SK-N-SH (cell line): Measurements from ENCODE around the gene GPRASP3. TPM values are rescaled to one million over a fixed set of nuclear protein-coding genes. Genes with fewer than 3 reads are reported as not detected.
A peak's percentile ranks its signal among the peaks of the same experiment; 100 is the strongest.

ENCODE experiments used
- CTCF ChIA-PET: fragments of 300-600, 350-600 bp; formaldehyde crosslinking; extraction: SDS; loops from one replicate; lab custom pipeline; 2021; lab: Yijun Ruan, JAX
- POLR2A ChIA-PET: fragments of 350-600 bp; sonication (Branson Sonifier 250); formaldehyde crosslinking; extraction: SDS; loops from one replicate; lab custom pipeline; 2020; ENCODE audit warnings: antibody characterized with exemption, inconsistent platforms; lab: Yijun Ruan, JAX
- DNase-seq: peaks from one replicate; pipeline ENCODE4 v3.0.0; 2012
- H2AFZ ChIP-seq: fragments of 200-600 bp; sonication (generic); 2 replicates; pipeline ENCODE4 v1.8.1; 2016; ENCODE audit warnings: antibody characterized with exemption, mild to moderate bottlenecking, low read depth
- H3F3A ChIP-seq: fragments of 200-600 bp; sonication (generic); replicated peaks from 2 replicates; pipeline ENCODE3; 2016; ENCODE audit warnings: antibody characterized with exemption, mild to moderate bottlenecking; ENCODE audit not compliant: insufficient read depth
- H3K27ac ChIP-seq, 2 experiments: fragments of 200-500 bp in 1 of 2; fragments of 200-600 bp in 1 of 2; sonication (Bioruptor generic) in 1 of 2; sonication (generic), shearing (Covaris generic) in 1 of 2; 2 replicates each; pipeline versions ENCODE4 v1.5.1 to v1.6.1; 2014 to 2016; ENCODE audit warnings: low read depth in 2 of 2, inconsistent platforms in 1 of 2, low read length in 1 of 2, mild to moderate bottlenecking in 1 of 2, mixed read lengths in 1 of 2
- H3K27me3 ChIP-seq: fragments of 200-600 bp; sonication (generic), shearing (Covaris generic); 2 replicates; pipeline ENCODE4 v1.6.1; 2016; ENCODE audit warnings: mixed run types; ENCODE audit not compliant: insufficient read depth
- H3K36me3 ChIP-seq, 2 experiments: fragments of 200-500 bp in 1 of 2; fragments of 200-600 bp in 1 of 2; sonication (Bioruptor generic) in 1 of 2; sonication (generic) in 1 of 2; replicated peaks in 1 of 2; 2 replicates each; pipeline versions ENCODE3 to v1.5.1; 2014 to 2016; ENCODE audit warnings: low read length in 1 of 2, mild to moderate bottlenecking in 1 of 2; ENCODE audit not compliant: insufficient read depth in 2 of 2, control insufficient read depth in 1 of 2
- H3K4me1 ChIP-seq, 2 experiments: fragments of 200-500 bp in 1 of 2; fragments of 200-600 bp in 1 of 2; sonication (Bioruptor generic) in 1 of 2; sonication (generic), shearing (Covaris generic) in 1 of 2; 2 replicates each; pipeline versions ENCODE4 v1.5.1 to v1.6.1; 2014 to 2016; ENCODE audit warnings: low read depth in 1 of 2, low read length in 1 of 2, mixed run types in 1 of 2; ENCODE audit not compliant: insufficient read depth in 2 of 2, control insufficient read depth in 1 of 2
- H3K4me2 ChIP-seq: fragments of 200-600 bp; sonication (generic), shearing (Covaris generic); 2 replicates; pipeline ENCODE4 v1.6.1; 2017; ENCODE audit warnings: mixed run types
- H3K4me3 ChIP-seq, 2 experiments: fragments of 200-500 bp in 1 of 2; fragments of 200-600 bp in 1 of 2; sonication (Bioruptor generic) in 1 of 2; sonication (generic), shearing (Covaris generic) in 1 of 2; 2 replicates each; pipeline versions ENCODE4 v1.5.1 to v1.8.1; 2014 to 2016; ENCODE audit warnings: low read depth in 2 of 2, inconsistent platforms in 1 of 2, low read length in 1 of 2, mild to moderate bottlenecking in 1 of 2, mixed read lengths in 1 of 2, moderate library complexity in 1 of 2
- H3K79me2 ChIP-seq: fragments of 200-600 bp; sonication (generic); 2 replicates; pipeline ENCODE4 v1.8.1; 2017; ENCODE audit warnings: mild to moderate bottlenecking; ENCODE audit not compliant: insufficient read depth
- H3K9ac ChIP-seq: fragments of 200-600 bp; sonication (generic); 2 replicates; pipeline ENCODE4 v1.6.1; 2017; ENCODE audit warnings: mixed run types
- H3K9me2 ChIP-seq: fragments of 200-600 bp; sonication (generic); 2 replicates; pipeline ENCODE4 v1.6.1; 2017; ENCODE audit warnings: mixed run types
- H3K9me3 ChIP-seq: fragments of 200-600 bp; sonication (generic); 2 replicates; pipeline ENCODE4 v1.6.1; 2017; ENCODE audit warnings: mixed run types, mild to moderate bottlenecking, moderate library complexity
- H4K20me1 ChIP-seq: fragments of 200-600 bp; sonication (generic); 2 replicates; pipeline ENCODE4 v1.6.1; 2017; ENCODE audit warnings: mild to moderate bottlenecking, mixed run types; ENCODE audit not compliant: insufficient read depth
- JUND ChIP-seq: IDR thresholded peaks from 2 replicates; pipeline ENCODE4 v1.4.0; 2012
- MXI1 ChIP-seq: IDR thresholded peaks from 2 replicates; pipeline ENCODE4 v1.6.1; 2012; ENCODE audit warnings: mild to moderate bottlenecking, low read depth, low read length, improper control_type of control experiment
- POLR2AphosphoS5 ChIP-seq: IDR thresholded peaks from 2 replicates; pipeline ENCODE4 v1.6.1; 2012; ENCODE audit warnings: low read depth, low read length
- RAD21 ChIP-seq: IDR thresholded peaks from 2 replicates; pipeline ENCODE4 v1.6.1; 2012; ENCODE audit warnings: mild to moderate bottlenecking, low read length
- RCOR1 ChIP-seq: fragments of 150-350 bp; IDR thresholded peaks from 2 replicates; pipeline ENCODE4 v1.6.1; 2017; ENCODE audit warnings: antibody characterized with exemption, low read length
- RXRA ChIP-seq: IDR thresholded peaks from 2 replicates; pipeline ENCODE4 v1.4.0; 2012; ENCODE audit warnings: low read depth, mild to moderate bottlenecking, borderline replicate concordance
- SIN3A ChIP-seq: IDR thresholded peaks from 2 replicates; pipeline ENCODE4 v1.6.1; 2012; ENCODE audit warnings: low read depth, mild to moderate bottlenecking, low read length, moderate library complexity, borderline replicate concordance
- TAF1 ChIP-seq: IDR thresholded peaks from 2 replicates; pipeline ENCODE4 v1.6.1; 2012; ENCODE audit warnings: low read depth, mild to moderate bottlenecking, low read length, moderate library complexity, borderline replicate concordance
- TCF12 ChIP-seq: IDR thresholded peaks from 2 replicates; pipeline ENCODE4 v1.4.0; 2012
- TEAD4 ChIP-seq: IDR thresholded peaks from 2 replicates; pipeline ENCODE4 v1.4.0; 2012; ENCODE audit warnings: mild to moderate bottlenecking, borderline replicate concordance; ENCODE audit not compliant: insufficient read depth
- YY1 ChIP-seq: IDR thresholded peaks from 2 replicates; pipeline ENCODE4 v1.4.0; 2012; ENCODE audit warnings: low read depth, mild to moderate bottlenecking
- WGBS: methylation state at CpG from one replicate; pipeline ENCODE4 v1.1.6; 2017; ENCODE audit warnings: low lambda C conversion rate; 5-methylcytosine and 5-hydroxymethylcytosine counted together
- polyA plus RNA-seq, 3 experiments: library from polyadenylated mRNA; depleted of rRNA; stranded (reverse); fragments of >200 nt; gene quantifications; 2 replicates each; pipeline ENCODE4 v1.2.3, GENCODE V29; 2012
- TF ChIP-seq, protein P1 (sequence below): fragments of 150-350 bp; IDR thresholded peaks from 2 replicates; pipeline ENCODE4 v1.6.1; 2016; ENCODE audit warnings: mild to moderate bottlenecking, low read depth, low read length
- TF ChIP-seq, protein P2 (sequence below): fragments of 150-350 bp; IDR thresholded peaks from 2 replicates; pipeline ENCODE4 v1.6.1; 2017; ENCODE audit warnings: antibody characterized with exemption, low read length, low read depth, borderline replicate concordance
- TF ChIP-seq, protein P3 (sequence below): IDR thresholded peaks from 2 replicates; pipeline ENCODE4 v1.4.0; 2012; ENCODE audit warnings: low read depth, borderline replicate concordance
- TF ChIP-seq, protein P4 (sequence below): IDR thresholded peaks from 2 replicates; pipeline ENCODE4 v1.4.0; 2012; ENCODE audit warnings: low read depth
- TF ChIP-seq, protein P5 (sequence below): IDR thresholded peaks from 2 replicates; pipeline ENCODE4 v1.6.1; 2012; ENCODE audit warnings: mild to moderate bottlenecking, low read depth, low read length, moderate library complexity
- TF ChIP-seq, protein P6 (sequence below): IDR thresholded peaks from 2 replicates; pipeline ENCODE4 v1.4.0; 2012; ENCODE audit warnings: low read depth, borderline replicate concordance

GPRASP3 gene, protein sequence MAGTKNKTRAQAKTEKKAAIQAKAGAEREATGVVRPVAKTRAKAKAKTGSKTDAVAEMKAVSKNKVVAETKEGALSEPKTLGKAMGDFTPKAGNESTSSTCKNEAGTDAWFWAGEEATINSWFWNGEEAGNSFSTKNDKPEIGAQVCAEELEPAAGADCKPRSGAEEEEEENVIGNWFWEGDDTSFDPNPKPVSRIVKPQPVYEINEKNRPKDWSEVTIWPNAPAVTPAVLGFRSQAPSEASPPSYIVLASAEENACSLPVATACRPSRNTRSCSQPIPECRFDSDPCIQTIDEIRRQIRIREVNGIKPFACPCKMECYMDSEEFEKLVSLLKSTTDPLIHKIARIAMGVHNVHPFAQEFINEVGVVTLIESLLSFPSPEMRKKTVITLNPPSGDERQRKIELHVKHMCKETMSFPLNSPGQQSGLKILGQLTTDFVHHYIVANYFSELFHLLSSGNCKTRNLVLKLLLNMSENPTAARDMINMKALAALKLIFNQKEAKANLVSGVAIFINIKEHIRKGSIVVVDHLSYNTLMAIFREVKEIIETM
- 2.5 and 3.2 TPM in 2 replicates for polyA plus RNA-seq (2012; rRNA removed)
- polyA plus RNA-seq (2012; cell fraction: cytosol; rRNA removed) = 2.8 and 2.9 TPM in 2 replicates
- 1.7 and 3.2 TPM in 2 replicates for polyA plus RNA-seq (2012; cell fraction: nucleus; rRNA removed)

DNA sequence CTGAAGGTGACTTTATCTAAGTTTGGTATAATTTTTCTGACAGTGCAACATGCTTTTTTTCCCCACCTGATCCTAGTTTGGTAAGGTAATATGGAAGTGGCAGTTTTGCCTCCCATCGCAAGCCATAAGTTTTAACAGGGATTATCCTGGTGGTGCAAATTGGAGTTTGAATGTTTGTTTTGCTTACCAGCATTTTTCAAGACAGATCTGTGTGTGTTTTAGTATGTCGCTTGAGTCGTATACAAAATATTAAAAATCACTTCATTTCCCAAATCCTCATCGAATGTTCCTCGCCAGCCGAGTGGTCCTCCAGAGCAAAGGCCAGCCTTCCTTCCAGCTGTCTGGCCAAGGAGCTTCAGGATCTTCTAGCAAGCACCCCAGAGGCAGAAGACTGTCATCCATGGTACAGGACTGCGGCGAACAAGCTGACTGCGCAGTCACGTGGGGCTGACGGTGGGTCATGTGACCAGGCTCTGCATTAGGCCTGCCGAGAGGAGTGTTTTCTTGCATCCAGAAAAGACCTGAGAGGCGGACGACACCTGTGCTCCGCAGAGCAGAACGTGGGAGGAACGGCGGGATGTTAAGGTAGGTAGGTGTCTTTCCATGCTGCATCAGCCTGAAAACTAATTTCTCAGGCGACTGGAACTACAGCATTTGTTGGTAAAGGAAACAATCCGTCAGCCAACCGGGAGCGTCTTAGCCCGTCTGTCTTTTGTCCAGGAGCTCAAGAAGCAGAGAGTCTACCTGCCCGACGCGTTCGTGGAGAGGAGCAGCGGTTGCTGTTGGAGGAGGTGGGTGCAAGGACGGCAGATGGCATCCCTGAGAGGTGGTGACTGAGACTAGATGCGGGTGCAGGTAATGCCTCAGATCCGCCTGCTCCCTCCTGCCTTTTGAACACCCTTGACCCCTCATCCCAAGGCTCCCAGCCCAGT lies at the start of gene GPRASP3:
Gene GPRASP3, plus strand, starts transcription at position 507 of the 932 bp plus-strand sequence. CDS start 28,253 bp downstream, outside the sequence.
- Histone ChIP-seq H3K27ac (no peak within 1 kb of the TSS; a peak in 1 of 4 replicates), H3K27me3 (no peaks in the 10 kb centered on the region), H3K79me2 (no peaks in the 10 kb centered on the region; the same call in 1 of the 2 replicates), H3K9me2 (no peaks in the 10 kb centered on the region), H3K36me3 (no peaks in the 10 kb centered on the region)
- 5% methylated on average over 28 of the region's 31 CpGs for WGBS
- ChIA-PET CTCF (no interaction called here), POLR2A (interaction anchor here (1.0 kb wide), 1 partner anchor 26 kb away, joined by 4 read pairs; no protein-coding TSS in a partner anchor)
- DNase-seq = peak; percentile 73
- no peak for TF ChIP-seq TEAD4
- TF ChIP-seq RAD21 = no peak
- TF ChIP-seq JUND = no peak
- no peak for TF ChIP-seq RXRA
- peak; percentile 55; the same call in 1 of the 2 replicates for TF ChIP-seq YY1
- peak; percentile 71 for TF ChIP-seq TAF1
- TF ChIP-seq, protein P1, sequence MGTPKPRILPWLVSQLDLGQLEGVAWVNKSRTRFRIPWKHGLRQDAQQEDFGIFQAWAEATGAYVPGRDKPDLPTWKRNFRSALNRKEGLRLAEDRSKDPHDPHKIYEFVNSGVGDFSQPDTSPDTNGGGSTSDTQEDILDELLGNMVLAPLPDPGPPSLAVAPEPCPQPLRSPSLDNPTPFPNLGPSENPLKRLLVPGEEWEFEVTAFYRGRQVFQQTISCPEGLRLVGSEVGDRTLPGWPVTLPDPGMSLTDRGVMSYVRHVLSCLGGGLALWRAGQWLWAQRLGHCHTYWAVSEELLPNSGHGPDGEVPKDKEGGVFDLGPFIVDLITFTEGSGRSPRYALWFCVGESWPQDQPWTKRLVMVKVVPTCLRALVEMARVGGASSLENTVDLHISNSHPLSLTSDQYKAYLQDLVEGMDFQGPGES = no peak
- TF ChIP-seq, protein P2, sequence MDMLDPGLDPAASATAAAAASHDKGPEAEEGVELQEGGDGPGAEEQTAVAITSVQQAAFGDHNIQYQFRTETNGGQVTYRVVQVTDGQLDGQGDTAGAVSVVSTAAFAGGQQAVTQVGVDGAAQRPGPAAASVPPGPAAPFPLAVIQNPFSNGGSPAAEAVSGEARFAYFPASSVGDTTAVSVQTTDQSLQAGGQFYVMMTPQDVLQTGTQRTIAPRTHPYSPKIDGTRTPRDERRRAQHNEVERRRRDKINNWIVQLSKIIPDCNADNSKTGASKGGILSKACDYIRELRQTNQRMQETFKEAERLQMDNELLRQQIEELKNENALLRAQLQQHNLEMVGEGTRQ = peak; percentile 97
- peak; percentile 51 for TF ChIP-seq POLR2AphosphoS5
- peak; percentile 75 for TF ChIP-seq MXI1
- TF ChIP-seq RCOR1 = 0 out of 2 replicates have a peak, but pooled peaks have one; percentile 32
- TF ChIP-seq, protein P3, sequence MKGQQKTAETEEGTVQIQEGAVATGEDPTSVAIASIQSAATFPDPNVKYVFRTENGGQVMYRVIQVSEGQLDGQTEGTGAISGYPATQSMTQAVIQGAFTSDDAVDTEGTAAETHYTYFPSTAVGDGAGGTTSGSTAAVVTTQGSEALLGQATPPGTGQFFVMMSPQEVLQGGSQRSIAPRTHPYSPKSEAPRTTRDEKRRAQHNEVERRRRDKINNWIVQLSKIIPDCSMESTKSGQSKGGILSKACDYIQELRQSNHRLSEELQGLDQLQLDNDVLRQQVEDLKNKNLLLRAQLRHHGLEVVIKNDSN = peak; percentile 99
- TF ChIP-seq TCF12 = no peak
- TF ChIP-seq, protein P4, sequence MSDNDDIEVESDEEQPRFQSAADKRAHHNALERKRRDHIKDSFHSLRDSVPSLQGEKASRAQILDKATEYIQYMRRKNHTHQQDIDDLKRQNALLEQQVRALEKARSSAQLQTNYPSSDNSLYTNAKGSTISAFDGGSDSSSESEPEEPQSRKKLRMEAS = peak; percentile 87
- TF ChIP-seq, protein P5, sequence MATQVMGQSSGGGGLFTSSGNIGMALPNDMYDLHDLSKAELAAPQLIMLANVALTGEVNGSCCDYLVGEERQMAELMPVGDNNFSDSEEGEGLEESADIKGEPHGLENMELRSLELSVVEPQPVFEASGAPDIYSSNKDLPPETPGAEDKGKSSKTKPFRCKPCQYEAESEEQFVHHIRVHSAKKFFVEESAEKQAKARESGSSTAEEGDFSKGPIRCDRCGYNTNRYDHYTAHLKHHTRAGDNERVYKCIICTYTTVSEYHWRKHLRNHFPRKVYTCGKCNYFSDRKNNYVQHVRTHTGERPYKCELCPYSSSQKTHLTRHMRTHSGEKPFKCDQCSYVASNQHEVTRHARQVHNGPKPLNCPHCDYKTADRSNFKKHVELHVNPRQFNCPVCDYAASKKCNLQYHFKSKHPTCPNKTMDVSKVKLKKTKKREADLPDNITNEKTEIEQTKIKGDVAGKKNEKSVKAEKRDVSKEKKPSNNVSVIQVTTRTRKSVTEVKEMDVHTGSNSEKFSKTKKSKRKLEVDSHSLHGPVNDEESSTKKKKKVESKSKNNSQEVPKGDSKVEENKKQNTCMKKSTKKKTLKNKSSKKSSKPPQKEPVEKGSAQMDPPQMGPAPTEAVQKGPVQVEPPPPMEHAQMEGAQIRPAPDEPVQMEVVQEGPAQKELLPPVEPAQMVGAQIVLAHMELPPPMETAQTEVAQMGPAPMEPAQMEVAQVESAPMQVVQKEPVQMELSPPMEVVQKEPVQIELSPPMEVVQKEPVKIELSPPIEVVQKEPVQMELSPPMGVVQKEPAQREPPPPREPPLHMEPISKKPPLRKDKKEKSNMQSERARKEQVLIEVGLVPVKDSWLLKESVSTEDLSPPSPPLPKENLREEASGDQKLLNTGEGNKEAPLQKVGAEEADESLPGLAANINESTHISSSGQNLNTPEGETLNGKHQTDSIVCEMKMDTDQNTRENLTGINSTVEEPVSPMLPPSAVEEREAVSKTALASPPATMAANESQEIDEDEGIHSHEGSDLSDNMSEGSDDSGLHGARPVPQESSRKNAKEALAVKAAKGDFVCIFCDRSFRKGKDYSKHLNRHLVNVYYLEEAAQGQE = no peak
- TF ChIP-seq, protein P6, sequence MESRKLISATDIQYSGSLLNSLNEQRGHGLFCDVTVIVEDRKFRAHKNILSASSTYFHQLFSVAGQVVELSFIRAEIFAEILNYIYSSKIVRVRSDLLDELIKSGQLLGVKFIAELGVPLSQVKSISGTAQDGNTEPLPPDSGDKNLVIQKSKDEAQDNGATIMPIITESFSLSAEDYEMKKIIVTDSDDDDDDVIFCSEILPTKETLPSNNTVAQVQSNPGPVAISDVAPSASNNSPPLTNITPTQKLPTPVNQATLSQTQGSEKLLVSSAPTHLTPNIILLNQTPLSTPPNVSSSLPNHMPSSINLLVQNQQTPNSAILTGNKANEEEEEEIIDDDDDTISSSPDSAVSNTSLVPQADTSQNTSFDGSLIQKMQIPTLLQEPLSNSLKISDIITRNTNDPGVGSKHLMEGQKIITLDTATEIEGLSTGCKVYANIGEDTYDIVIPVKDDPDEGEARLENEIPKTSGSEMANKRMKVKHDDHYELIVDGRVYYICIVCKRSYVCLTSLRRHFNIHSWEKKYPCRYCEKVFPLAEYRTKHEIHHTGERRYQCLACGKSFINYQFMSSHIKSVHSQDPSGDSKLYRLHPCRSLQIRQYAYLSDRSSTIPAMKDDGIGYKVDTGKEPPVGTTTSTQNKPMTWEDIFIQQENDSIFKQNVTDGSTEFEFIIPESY = no peak
- peak; percentile 76; the same call in 1 of the 2 replicates for TF ChIP-seq SIN3A
- TF ChIP-seq, all 33 proteins: peak for 9
- Histone ChIP-seq H2AFZ (peak within 1 kb of the TSS; percentile 76), H3F3A (peaks cover 5% of the 10 kb centered on the region), H3K4me2 (peak within 1 kb of the TSS; percentile 87), H3K4me3 (peak within 1 kb of the TSS; percentile 60), H4K20me1 (no peaks in the 10 kb centered on the region), H3K4me1 (peaks cover 0 to 7% of the 10 kb centered on the region in 2 experiments; a peak in 1 of 4 replicates), H3K9ac (peak within 1 kb of the TSS; percentile 65), H3K9me3 (no peaks in the 10 kb centered on the region)
